GM12801 (cell line): ENCODE results near the gene TMEM82.

Experiments
- CTCF ChIP-seq: IDR thresholded peaks from one replicate; pipeline ENCODE4 v1.5.1; 2011; ENCODE audit warnings: control low read depth; ENCODE audit not compliant: insufficient read length; ENCODE audit errors: extremely low read depth

TMEM82 gene

GRCh38 chr1:15703562-15703961 lies 38.7 kb upstream of the TMEM82 start:
- no peak for TF ChIP-seq CTCF

- TF ChIP-seq CTCF = no peak
Measured at GRCh38 chr1:15704526-15705183, 37.6 kb upstream of the TMEM82 start.

- TF ChIP-seq CTCF = no peak
Measured at GRCh38 chr1:15705184-15705566, 37.1 kb upstream of the TMEM82 start.

- TF ChIP-seq CTCF = no peak
Measured at GRCh38 chr1:15706751-15707150, 35.5 kb upstream of the TMEM82 start.

GRCh38 chr1:15707239-15707925 lies 34.9 kb upstream of the TMEM82 start:
- TF ChIP-seq CTCF = no peak

- TF ChIP-seq CTCF = no peak
Measured at GRCh38 chr1:15708486-15709137, 33.7 kb upstream of the TMEM82 start.

- no peak for TF ChIP-seq CTCF
Measured at GRCh38 chr1:15709226-15709625, 33.1 kb upstream of the TMEM82 start.
